ENCODE data around the gene OSTM1.

Gene OSTM1

GRCh38 chr6:108105571-108105970 is 31.0 kb upstream of the OSTM1 start:
- FAIRE-seq = no peak
- DNase-seq (ENCODE audit: extremely low spot score, insufficient read length, low read depth) = no peak

GRCh38 chr6:108102965-108103364 is 28.4 kb upstream of the OSTM1 start:
- no peak for FAIRE-seq

GRCh38 chr6:108100003-108100402 is 25.5 kb upstream of the OSTM1 start:
- DNase-seq (ENCODE audit: extremely low spot score, insufficient read length, low read depth) (no peak), FAIRE-seq (no peak)

More at GRCh38 chr6:108102965-108103364, 28.4 kb upstream of the OSTM1 start:
- DNase-seq (ENCODE audit: extremely low spot score, insufficient read length, low read depth) = no peak

GRCh38 chr6:108097882-108098281 is 23.3 kb upstream of the OSTM1 start:
- no peak for DNase-seq (ENCODE audit: extremely low spot score, insufficient read length, low read depth)
- FAIRE-seq = no peak

- FAIRE-seq (no peak), DNase-seq (ENCODE audit: extremely low spot score, insufficient read length, low read depth) (no peak)
Measured at GRCh38 chr6:108093781-108094300, 19.3 kb upstream of the OSTM1 start.

- DNase-seq (ENCODE audit: extremely low spot score, insufficient read length, low read depth) (no peak), FAIRE-seq (no peak)
Measured at GRCh38 chr6:108091288-108091687, 16.7 kb upstream of the OSTM1 start.

GRCh38 chr6:108083349-108083748 is 8.8 kb upstream of the OSTM1 start:
- no peak for FAIRE-seq
- DNase-seq (ENCODE audit: extremely low spot score, insufficient read length, low read depth) = no peak

- FAIRE-seq (no peak), DNase-seq (ENCODE audit: extremely low spot score, insufficient read length, low read depth) (no peak)
Measured at GRCh38 chr6:108082539-108082938, 8.0 kb upstream of the OSTM1 start.

GRCh38 chr6:108080010-108080780 is 5.7 kb upstream of the OSTM1 start:
- no peak for FAIRE-seq
- no peak for DNase-seq (ENCODE audit: extremely low spot score, insufficient read length, low read depth)

GRCh38 chr6:108078191-108078590 is 3.6 kb upstream of the OSTM1 start:
- FAIRE-seq (no peak), DNase-seq (ENCODE audit: extremely low spot score, insufficient read length, low read depth) (no peak)

- no peak for FAIRE-seq
- no peak for DNase-seq (ENCODE audit: extremely low spot score, insufficient read length, low read depth)
Measured at GRCh38 chr6:108074057-108074358, 533 bp downstream of the OSTM1 start.

GRCh38 chr6:108071736-108072276 is 2.7 kb downstream of the OSTM1 start:
- DNase-seq (ENCODE audit: extremely low spot score, insufficient read length, low read depth) (no peak), FAIRE-seq (no peak)

GRCh38 chr6:108068618-108069017 is 5.9 kb downstream of the OSTM1 start:
- DNase-seq (ENCODE audit: extremely low spot score, insufficient read length, low read depth) = no peak
- FAIRE-seq = peak; percentile 5

GRCh38 chr6:108068182-108068581 is 6.4 kb downstream of the OSTM1 start:
- no peak for DNase-seq (ENCODE audit: extremely low spot score, insufficient read length, low read depth)
- no peak for FAIRE-seq

- no peak for FAIRE-seq
- DNase-seq (ENCODE audit: extremely low spot score, insufficient read length, low read depth) = no peak
Measured at GRCh38 chr6:108052706-108053105, 21.8 kb downstream of the OSTM1 start.

GRCh38 chr6:108051481-108051880 is 23.1 kb downstream of the OSTM1 start:
- DNase-seq (ENCODE audit: extremely low spot score, insufficient read length, low read depth) (no peak), FAIRE-seq (no peak)

GRCh38 chr6:108039681-108040080 is 34.9 kb downstream of the OSTM1 start:
- DNase-seq (ENCODE audit: extremely low spot score, insufficient read length, low read depth) (no peak), FAIRE-seq (no peak)

- DNase-seq (ENCODE audit: extremely low spot score, insufficient read length, low read depth) = no peak
- FAIRE-seq = no peak
Measured at GRCh38 chr6:108036884-108037283, 37.7 kb downstream of the OSTM1 start.

- no peak for FAIRE-seq
- no peak for DNase-seq (ENCODE audit: extremely low spot score, insufficient read length, low read depth)
Measured at GRCh38 chr6:108031968-108032367, 42.6 kb downstream of the OSTM1 start.

GRCh38 chr6:108030211-108030610 is 44.3 kb downstream of the OSTM1 start:
- no peak for FAIRE-seq
- DNase-seq (ENCODE audit: extremely low spot score, insufficient read length, low read depth) = no peak

GRCh38 chr6:108029226-108029921 is 45.2 kb downstream of the OSTM1 start:
- no peak for DNase-seq (ENCODE audit: extremely low spot score, insufficient read length, low read depth)
- FAIRE-seq = no peak

All from GM18507 (cell line).